GM23338 (cell line): ENCODE measurements around the gene ASB12.

Experiments
- CREB1 ChIP-seq: fragments of 250-450 bp; sonication (Bioruptor Pico); IDR thresholded peaks from 2 replicates; pipeline ENCODE4 v1.5.0; 2020; ENCODE audit warnings: low read depth, mild to moderate bottlenecking, moderate library complexity
- CTCF ChIP-seq, 2 experiments: fragments of 200-600 bp in 1 of 2; sonication (generic) in 1 of 2; conservative IDR thresholded peaks; 2 replicates each; pipeline versions ENCODE4 v1.5.1 to v1.6.1; 2016 to 2017; ENCODE audit warnings: antibody characterized with exemption in 2 of 2, low read depth in 2 of 2, mild to moderate bottlenecking in 2 of 2, moderate library complexity in 1 of 2
- EZH2 ChIP-seq: fragments of 200-600 bp; sonication (generic); IDR thresholded peaks from one replicate; pipeline ENCODE4 v1.8.0; 2017; ENCODE audit warnings: antibody characterized with exemption, mild to moderate bottlenecking, low read depth; ENCODE audit not compliant: unreplicated experiment
- REST ChIP-seq: IDR thresholded peaks from one replicate; pipeline ENCODE4 v1.6.1; 2018; ENCODE audit warnings: antibody characterized with exemption; ENCODE audit not compliant: unreplicated experiment
- STAT1 ChIP-seq: IDR thresholded peaks from one replicate; pipeline ENCODE4 v1.6.1; 2016; ENCODE audit warnings: antibody characterized with exemption; ENCODE audit not compliant: unreplicated experiment

- no peak for TF ChIP-seq REST
- no peak for TF ChIP-seq EZH2
- no peak for TF ChIP-seq CREB1
- TF ChIP-seq CTCF (conservative IDR thresholded peaks at IDR 0.05; ENCODE audit: low read depth in 2 of 2) = no peak
- no peak for TF ChIP-seq STAT1
Measured at GRCh38 chrX:64182208-64182607, 48.2 kb downstream of the ASB12 start.
